HCT116 (cell line): ENCODE measurements around the gene BARX1. TPM values are rescaled to one million over a fixed set of nuclear protein-coding genes. Genes with fewer than 3 reads are reported as not detected.

Source experiments
- ATAC-seq: fragments of 200-7000 bp; cut with Tn5 transposase; 2 replicates; pipeline ENCODE4 v1.9.1; 2020; ENCODE audit warnings: mild to moderate bottlenecking, moderate library complexity
- BruUV-seq: library from RNA; stranded (reverse); fragments of 400-500 nt; replicated peaks from 2 replicates; lab custom pipeline; 2021; lab: Mats Ljungman, UMichigan
- CTCF ChIA-PET: fragments of 300-600 bp; sonication (Branson Sonifier 250); formaldehyde crosslinking; loops from one replicate; lab custom pipeline; 2021; ENCODE audit warnings: antibody characterized with exemption; lab: Charles Lee
- POLR2A ChIA-PET: fragments of 300-600, 350-600 bp; sonication (Branson Sonifier 250); formaldehyde crosslinking; loops from one replicate; lab custom pipeline; 2021; ENCODE audit warnings: antibody characterized with exemption; lab: Charles Lee
- RAD21 ChIA-PET, 2 experiments: fragments of 300-600 bp; sonication (Branson Sonifier 250); formaldehyde crosslinking; loops; one replicate each; lab custom pipeline; 2023; ENCODE audit warnings: low total read pairs in 2 of 2; ENCODE audit not compliant: uncharacterized antibody in 2 of 2, unreplicated experiment in 2 of 2, low non-redundant PET in 1 of 2; lab: Charles Lee
- DNase-seq: peaks from one replicate; pipeline ENCODE4 v3.0.0-alpha.2; 2010; ENCODE audit warnings: low read depth, low spot score
- H2AFZ ChIP-seq: fragments of 200-600 bp; shearing (Covaris generic), sonication (generic); 2 replicates; pipeline ENCODE4 v1.6.1; 2017; ENCODE audit warnings: low read depth, mixed run types, mixed read lengths, antibody characterized with exemption, low read length; ENCODE audit not compliant: poor library complexity, severe bottlenecking
- H3K27ac ChIP-seq: 2 replicates; pipeline ENCODE4 v1.5.1; 2012; ENCODE audit warnings: low read depth, low read length
- H3K27me3 ChIP-seq: fragments of 200-600 bp; sonication (generic); 2 replicates; pipeline ENCODE4 v1.6.1; 2016; ENCODE audit warnings: mixed run types, low read length, mixed read lengths; ENCODE audit not compliant: insufficient read depth
- H3K36me3 ChIP-seq, 2 experiments: fragments of 200-500 bp in 1 of 2; fragments of 200-600 bp in 1 of 2; sonication (Bioruptor generic) in 1 of 2; sonication (generic) in 1 of 2; 2 replicates each; pipeline versions ENCODE4 v1.5.1 to v1.6.1; 2014 to 2016; ENCODE audit warnings: low read length in 2 of 2, inconsistent platforms in 1 of 2, mixed read lengths in 1 of 2, mixed run types in 1 of 2; ENCODE audit not compliant: insufficient read depth in 2 of 2, control insufficient read depth in 1 of 2
- H3K4me1 ChIP-seq, 2 experiments: fragments of 200-600 bp in 1 of 2; sonication (generic) in 1 of 2; 2 replicates each; pipeline versions ENCODE4 v1.5.1 to v1.6.1; 2012 to 2017; ENCODE audit warnings: low read length in 2 of 2, inconsistent platforms in 1 of 2, mild to moderate bottlenecking in 1 of 2, mixed read lengths in 1 of 2, mixed run types in 1 of 2, moderate library complexity in 1 of 2; ENCODE audit not compliant: insufficient read depth in 2 of 2, control insufficient read depth in 1 of 2
- H3K4me2 ChIP-seq: fragments of 200-600 bp; sonication (generic); 2 replicates; pipeline ENCODE4 v1.6.1; 2017; ENCODE audit warnings: mixed run types, low read length, mixed read lengths
- H3K4me3 ChIP-seq, 2 experiments: fragments of 200-600 bp in 1 of 2; sonication (generic) in 1 of 2; replicated peaks in 1 of 2; 2 replicates each; pipeline ENCODE4 v1.5.1; 2011 to 2016; ENCODE audit warnings: low read length in 2 of 2, control low read depth in 1 of 2, low read depth in 1 of 2, mild to moderate bottlenecking in 1 of 2, mixed read lengths in 1 of 2, mixed run types in 1 of 2
- H3K79me2 ChIP-seq: fragments of 200-600 bp; sonication (generic); 2 replicates; pipeline ENCODE4 v1.6.1; 2017; ENCODE audit warnings: mild to moderate bottlenecking, mixed run types, low read length, moderate library complexity, mixed read lengths; ENCODE audit not compliant: insufficient read depth
- H3K9ac ChIP-seq: fragments of 200-600 bp; sonication (generic); 2 replicates; pipeline ENCODE4 v1.6.1; 2016; ENCODE audit warnings: low read length, mixed read lengths
- H3K9me2 ChIP-seq: fragments of 200-600 bp; sonication (generic), shearing (Covaris generic); 2 replicates; pipeline ENCODE4 v1.6.1; 2017; ENCODE audit warnings: mixed run types, mild to moderate bottlenecking, moderate library complexity; ENCODE audit not compliant: insufficient read depth
- H3K9me3 ChIP-seq, 2 experiments: fragments of 200-500 bp in 1 of 2; fragments of 200-600 bp in 1 of 2; sonication (Bioruptor generic) in 1 of 2; sonication (generic) in 1 of 2; 2 replicates each; pipeline ENCODE4 v1.6.1; 2014 to 2017; ENCODE audit warnings: low read length in 2 of 2, mixed read lengths in 2 of 2, inconsistent platforms in 1 of 2, low read depth in 1 of 2, mild to moderate bottlenecking in 1 of 2, mixed run types in 1 of 2, moderate library complexity in 1 of 2; ENCODE audit not compliant: control insufficient read depth in 1 of 2, insufficient read depth in 1 of 2
- H4K20me1 ChIP-seq: fragments of 200-600 bp; sonication (generic), shearing (Covaris generic); 2 replicates; pipeline ENCODE4 v1.6.1; 2017; ENCODE audit warnings: mixed run types, mild to moderate bottlenecking, moderate library complexity; ENCODE audit not compliant: insufficient read depth
- CBX3 ChIP-seq: IDR thresholded peaks from 2 replicates; pipeline ENCODE4 v1.6.1; 2012; ENCODE audit warnings: low read depth
- CEBPB ChIP-seq: IDR thresholded peaks from 2 replicates; pipeline ENCODE4 v1.6.1; 2012; ENCODE audit warnings: low read depth
- ELF1 ChIP-seq: IDR thresholded peaks from 2 replicates; pipeline ENCODE4 v1.6.1; 2012; ENCODE audit warnings: low read depth, borderline replicate concordance
- JUND ChIP-seq: IDR thresholded peaks from 2 replicates; pipeline ENCODE4 v1.6.1; 2012
- POLR2AphosphoS5 ChIP-seq: IDR thresholded peaks from 2 replicates; pipeline ENCODE4 v1.6.1; 2011; ENCODE audit warnings: mild to moderate bottlenecking, low read depth, low read length, moderate library complexity
- SIN3A ChIP-seq: IDR thresholded peaks from 2 replicates; pipeline ENCODE4 v1.6.1; 2012; ENCODE audit warnings: low read depth
- SRF ChIP-seq: IDR thresholded peaks from 2 replicates; pipeline ENCODE4 v1.6.1; 2012; ENCODE audit warnings: low read depth
- TCF7L2 ChIP-seq: IDR thresholded peaks from 2 replicates; pipeline ENCODE4 v1.7.0; 2011; ENCODE audit warnings: borderline replicate concordance, inconsistent platforms; ENCODE audit not compliant: insufficient read depth, insufficient read length; ENCODE audit errors: extremely low read depth
- ZFX ChIP-seq: fragments of 450-650 bp; IDR thresholded peaks from 2 replicates; pipeline ENCODE4 v1.6.1; 2017
- ZNF274 ChIP-seq: fragments of 200-500 bp; sonication (Bioruptor generic); IDR thresholded peaks from 2 replicates; pipeline ENCODE4 v1.6.1; 2014; ENCODE audit warnings: mild to moderate bottlenecking, low read depth, low read length, inconsistent platforms
- intact Hi-C: fragments of 100-400 bp; cut with micrococcal nuclease; formaldehyde crosslinking; loops from 2 replicates; pipeline ENCODE4 v1.10.0; 2022
- total RNA-seq: library from RNA; stranded (reverse); gene quantifications from one replicate; pipeline ENCODE4 v1.2.1, GENCODE V29; 2021; ENCODE audit not compliant: unreplicated experiment
- TF ChIP-seq, protein P1 (sequence below), 3 experiments: fragments of 200-600 bp in 1 of 3; sonication (generic) in 1 of 3; IDR thresholded peaks in 2 of 3; conservative IDR thresholded peaks in 1 of 3; 2 replicates each; pipeline ENCODE4 v1.5.1; 2012 to 2017; ENCODE audit warnings: low read depth in 2 of 3, low read length in 2 of 3, antibody characterized with exemption in 1 of 3, borderline replicate concordance in 1 of 3, control low read depth in 1 of 3, mild to moderate bottlenecking in 1 of 3, mixed read lengths in 1 of 3, mixed run types in 1 of 3, moderate library complexity in 1 of 3; ENCODE audit not compliant: insufficient read depth in 1 of 3
- TF ChIP-seq, protein P2 (sequence below): IDR thresholded peaks from 2 replicates; pipeline ENCODE4 v1.6.1; 2012
- TF ChIP-seq, protein P3 (sequence below): IDR thresholded peaks from 2 replicates; pipeline ENCODE4 v1.6.1; 2012; ENCODE audit warnings: low read depth

The BARX1 gene
- total RNA-seq, 1 experiment from 2014 or later: not detected

DNA sequence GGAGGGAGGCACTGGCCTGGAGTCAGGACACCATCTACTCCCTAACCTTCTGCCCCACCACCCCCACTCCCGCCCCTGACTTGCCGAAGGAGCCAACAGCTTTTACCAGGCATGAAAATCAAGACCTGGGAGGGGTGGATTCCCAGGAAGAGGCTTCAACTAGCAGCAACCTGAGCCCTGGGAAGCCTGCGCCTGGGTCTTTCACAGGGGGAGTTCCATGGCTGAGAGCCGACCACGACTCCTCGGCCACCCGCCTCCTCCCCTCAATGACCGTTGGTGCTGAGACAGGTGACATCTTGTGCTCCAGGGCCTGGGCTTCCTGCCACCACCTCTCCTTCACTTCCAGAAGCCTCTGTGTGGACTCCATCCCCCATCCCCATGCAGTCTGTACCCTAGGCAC lies 37.1 kb downstream of the BARX1 start:
- no peaks in the 10 kb centered on the region for H3K27me3 ChIP-seq
- H3K4me3 ChIP-seq: no peak overlapping the region
- no peaks in the 10 kb centered on the region for H3K9me2 ChIP-seq
- no peak overlapping the region for H3K4me2 ChIP-seq
- no peaks in the 10 kb centered on the region for H4K20me1 ChIP-seq
- no peaks in the 10 kb centered on the region for H3K79me2 ChIP-seq
- DNase-seq: no peak
- H3K9me3 ChIP-seq: no peaks in the 10 kb centered on the region
- no peaks in the 10 kb centered on the region for H3K36me3 ChIP-seq
- POLR2A ChIA-PET: no interaction called here
- no peak overlapping the region for H2AFZ ChIP-seq
- H3K4me1 ChIP-seq: no peaks in the 10 kb centered on the region
- ATAC-seq: no peak
- RAD21 ChIA-PET: no interaction called here
- TF ChIP-seq TCF7L2 (no peak), SRF (no peak)
- TF ChIP-seq, protein P1, sequence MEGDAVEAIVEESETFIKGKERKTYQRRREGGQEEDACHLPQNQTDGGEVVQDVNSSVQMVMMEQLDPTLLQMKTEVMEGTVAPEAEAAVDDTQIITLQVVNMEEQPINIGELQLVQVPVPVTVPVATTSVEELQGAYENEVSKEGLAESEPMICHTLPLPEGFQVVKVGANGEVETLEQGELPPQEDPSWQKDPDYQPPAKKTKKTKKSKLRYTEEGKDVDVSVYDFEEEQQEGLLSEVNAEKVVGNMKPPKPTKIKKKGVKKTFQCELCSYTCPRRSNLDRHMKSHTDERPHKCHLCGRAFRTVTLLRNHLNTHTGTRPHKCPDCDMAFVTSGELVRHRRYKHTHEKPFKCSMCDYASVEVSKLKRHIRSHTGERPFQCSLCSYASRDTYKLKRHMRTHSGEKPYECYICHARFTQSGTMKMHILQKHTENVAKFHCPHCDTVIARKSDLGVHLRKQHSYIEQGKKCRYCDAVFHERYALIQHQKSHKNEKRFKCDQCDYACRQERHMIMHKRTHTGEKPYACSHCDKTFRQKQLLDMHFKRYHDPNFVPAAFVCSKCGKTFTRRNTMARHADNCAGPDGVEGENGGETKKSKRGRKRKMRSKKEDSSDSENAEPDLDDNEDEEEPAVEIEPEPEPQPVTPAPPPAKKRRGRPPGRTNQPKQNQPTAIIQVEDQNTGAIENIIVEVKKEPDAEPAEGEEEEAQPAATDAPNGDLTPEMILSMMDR (IDR thresholded peaks at IDR 0.05 in 2 of 3, conservative IDR thresholded peaks at IDR 0.05 in 1 of 3; ENCODE audit: borderline replicate concordance in 1 of 3, insufficient read depth in 1 of 3, low read depth in 2 of 3, low read length in 2 of 3): no peak
- H3K27ac ChIP-seq: no peak overlapping the region
- H3K9ac ChIP-seq: no peak overlapping the region
- no TSS peak for BruUV-seq
- intact Hi-C loops: no loop called here
- CTCF ChIA-PET: no interaction called here

DNA sequence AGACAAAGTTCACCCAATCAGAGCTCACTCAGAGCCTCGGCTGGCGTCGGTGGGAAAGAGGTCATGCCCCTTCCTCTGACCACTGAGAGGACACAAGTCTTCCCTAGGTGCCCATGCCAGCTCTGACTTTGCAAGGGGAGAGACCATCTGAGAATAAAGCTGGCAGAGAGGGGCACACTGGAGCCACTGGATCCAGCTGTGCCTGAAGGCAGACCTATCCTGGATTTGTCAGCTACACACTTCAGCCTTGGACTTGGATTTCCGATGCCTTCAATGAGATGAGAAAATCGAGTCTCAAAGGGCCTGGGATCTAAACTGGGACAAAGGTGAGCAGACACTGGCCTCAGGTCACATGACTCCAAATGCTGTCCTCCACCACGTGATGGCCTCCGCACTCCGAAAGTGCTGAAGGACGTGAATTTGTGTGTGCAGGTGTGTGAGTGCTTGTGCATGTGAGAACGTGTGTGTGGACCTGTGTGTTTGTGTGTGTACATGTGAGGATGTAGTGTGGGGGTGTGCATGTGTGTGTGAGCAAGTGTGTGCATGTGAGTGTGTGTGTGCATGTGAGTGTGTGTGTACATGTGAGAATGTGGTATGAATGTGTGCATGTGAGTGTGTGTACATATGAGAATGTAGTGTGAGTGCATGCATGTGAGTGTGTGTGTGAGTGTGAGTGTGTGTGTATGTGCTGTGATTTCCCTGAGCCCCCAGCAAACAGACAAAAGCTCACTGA lies 37.9 kb downstream of the BARX1 start:
- no peaks in the 10 kb centered on the region for H3K27me3 ChIP-seq
- no peak overlapping the region for H2AFZ ChIP-seq
- no peaks in the 10 kb centered on the region for H3K9me3 ChIP-seq
- peaks cover 0 to 4% of the 10 kb centered on the region in 2 experiments; a peak in 1 of 4 replicates for H3K4me1 ChIP-seq
- no TSS peak for BruUV-seq
- intact Hi-C loops: no loop called here
- no peaks in the 10 kb centered on the region for H3K79me2 ChIP-seq
- H3K4me2 ChIP-seq: no peak overlapping the region
- ChIA-PET RAD21 (no interaction called here), CTCF (no interaction called here), POLR2A (no interaction called here)
- ATAC-seq (no peak), DNase-seq (no peak)
- H3K27ac ChIP-seq: no peak overlapping the region
- H3K36me3 ChIP-seq: no peaks in the 10 kb centered on the region
- no peak overlapping the region for H3K4me3 ChIP-seq
- no peaks in the 10 kb centered on the region for H3K9me2 ChIP-seq
- no peaks in the 10 kb centered on the region for H4K20me1 ChIP-seq
- no peak overlapping the region for H3K9ac ChIP-seq
- TF ChIP-seq, protein P2, sequence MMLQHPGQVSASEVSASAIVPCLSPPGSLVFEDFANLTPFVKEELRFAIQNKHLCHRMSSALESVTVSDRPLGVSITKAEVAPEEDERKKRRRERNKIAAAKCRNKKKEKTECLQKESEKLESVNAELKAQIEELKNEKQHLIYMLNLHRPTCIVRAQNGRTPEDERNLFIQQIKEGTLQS: no peak
- TF ChIP-seq POLR2AphosphoS5 (no peak), SIN3A (no peak), CEBPB (no peak), JUND (no peak), TCF7L2 (no peak), ZFX (no peak), CBX3 (no peak), ZNF274 (no peak), ELF1 (no peak)
- TF ChIP-seq, protein P3, sequence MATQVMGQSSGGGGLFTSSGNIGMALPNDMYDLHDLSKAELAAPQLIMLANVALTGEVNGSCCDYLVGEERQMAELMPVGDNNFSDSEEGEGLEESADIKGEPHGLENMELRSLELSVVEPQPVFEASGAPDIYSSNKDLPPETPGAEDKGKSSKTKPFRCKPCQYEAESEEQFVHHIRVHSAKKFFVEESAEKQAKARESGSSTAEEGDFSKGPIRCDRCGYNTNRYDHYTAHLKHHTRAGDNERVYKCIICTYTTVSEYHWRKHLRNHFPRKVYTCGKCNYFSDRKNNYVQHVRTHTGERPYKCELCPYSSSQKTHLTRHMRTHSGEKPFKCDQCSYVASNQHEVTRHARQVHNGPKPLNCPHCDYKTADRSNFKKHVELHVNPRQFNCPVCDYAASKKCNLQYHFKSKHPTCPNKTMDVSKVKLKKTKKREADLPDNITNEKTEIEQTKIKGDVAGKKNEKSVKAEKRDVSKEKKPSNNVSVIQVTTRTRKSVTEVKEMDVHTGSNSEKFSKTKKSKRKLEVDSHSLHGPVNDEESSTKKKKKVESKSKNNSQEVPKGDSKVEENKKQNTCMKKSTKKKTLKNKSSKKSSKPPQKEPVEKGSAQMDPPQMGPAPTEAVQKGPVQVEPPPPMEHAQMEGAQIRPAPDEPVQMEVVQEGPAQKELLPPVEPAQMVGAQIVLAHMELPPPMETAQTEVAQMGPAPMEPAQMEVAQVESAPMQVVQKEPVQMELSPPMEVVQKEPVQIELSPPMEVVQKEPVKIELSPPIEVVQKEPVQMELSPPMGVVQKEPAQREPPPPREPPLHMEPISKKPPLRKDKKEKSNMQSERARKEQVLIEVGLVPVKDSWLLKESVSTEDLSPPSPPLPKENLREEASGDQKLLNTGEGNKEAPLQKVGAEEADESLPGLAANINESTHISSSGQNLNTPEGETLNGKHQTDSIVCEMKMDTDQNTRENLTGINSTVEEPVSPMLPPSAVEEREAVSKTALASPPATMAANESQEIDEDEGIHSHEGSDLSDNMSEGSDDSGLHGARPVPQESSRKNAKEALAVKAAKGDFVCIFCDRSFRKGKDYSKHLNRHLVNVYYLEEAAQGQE: no peak
